HepG2 (cell line): ENCODE data around the gene ADAM22. TPM values are rescaled to one million over a fixed set of nuclear protein-coding genes. Genes with fewer than 3 reads are reported as not detected.

ENCODE experiments used
- ATAC-seq: fragments of 200-7000 bp; cut with Tn5 transposase; 3 replicates; pipeline ENCODE4 v1.9.1; 2020; ENCODE audit warnings: mild to moderate bottlenecking, moderate library complexity
- BruUV-seq: library from RNA; stranded (reverse); fragments of 400-500 nt; replicated peaks from 2 replicates; lab custom pipeline; 2021; lab: Mats Ljungman, UMichigan
- CTCF ChIA-PET: fragments of 300-600 bp; formaldehyde crosslinking; extraction: SDS; loops from one replicate; lab custom pipeline; 2021; ENCODE audit warnings: low total read pairs, inconsistent platforms, low intra/inter-chr PET ratio; lab: Yijun Ruan, JAX
- POLR2A ChIA-PET: fragments of 350-600 bp; sonication (Branson Sonifier 250); formaldehyde crosslinking; loops from one replicate; lab custom pipeline; 2020; ENCODE audit warnings: antibody characterized with exemption, inconsistent platforms; lab: Yijun Ruan, JAX
- DNase-seq: peaks from one replicate; pipeline ENCODE4 v3.0.0-alpha.2; 2015; ENCODE audit warnings: low spot score
- FAIRE-seq: peaks from 3 replicates; lab custom pipeline; 2011; peaks lifted over from hg19 to GRCh38; lab: Jason Lieb, UNC
- H2AFZ ChIP-seq: one replicate; pipeline ENCODE4 v1.6.1; 2011; ENCODE audit warnings: low read length, inconsistent platforms
- H3K27ac ChIP-seq: fragments of 300-600 bp; 3 replicates; pipeline ENCODE4 v1.8.0; 2011; ENCODE audit warnings: mixed run types, mild to moderate bottlenecking, mixed read lengths, low read length, inconsistent platforms; ENCODE audit not compliant: insufficient read depth; ENCODE audit errors: extremely low read length
- H3K27me3 ChIP-seq, 2 experiments: fragments of 200-600 bp in 1 of 2; 2 replicates in 1 of 2; 3 replicates in 1 of 2; pipeline versions ENCODE4 v1.6.0 to v1.8.0; 2011; ENCODE audit warnings: low read length in 2 of 2, mild to moderate bottlenecking in 2 of 2, moderate library complexity in 2 of 2, inconsistent platforms in 1 of 2; ENCODE audit not compliant: insufficient read depth in 2 of 2, control insufficient read depth in 1 of 2
- H3K36me3 ChIP-seq, 2 experiments: fragments of 200-600 bp in 1 of 2; replicated peaks in 1 of 2; 2 replicates in 1 of 2; 3 replicates in 1 of 2; pipeline versions ENCODE4 v1.5.1 to v1.8.0; 2011; ENCODE audit warnings: low read length in 2 of 2, inconsistent platforms in 1 of 2; ENCODE audit not compliant: insufficient read depth in 2 of 2, control insufficient read depth in 1 of 2
- H3K4me1 ChIP-seq: 2 replicates; pipeline ENCODE4 v1.5.1; 2012; ENCODE audit warnings: low read length, inconsistent platforms; ENCODE audit not compliant: insufficient read depth
- H3K4me2 ChIP-seq: 2 replicates; pipeline ENCODE4 v1.6.0; 2011; ENCODE audit warnings: low read depth, low read length, inconsistent platforms
- H3K4me3 ChIP-seq, 3 experiments: fragments of 200-600 bp in 1 of 3; sonication (generic), shearing (Covaris generic) in 1 of 3; replicated peaks in 1 of 3; 2 replicates each; pipeline ENCODE4 v1.5.1; 2011 to 2016; ENCODE audit warnings: low read length in 3 of 3, inconsistent platforms in 2 of 3, low read depth in 2 of 3, mild to moderate bottlenecking in 2 of 3, control low read depth in 1 of 3, mixed read lengths in 1 of 3; ENCODE audit not compliant: insufficient read depth in 1 of 3
- H3K79me2 ChIP-seq: one replicate; pipeline ENCODE4 v1.6.1; 2011; ENCODE audit warnings: low read length, inconsistent platforms; ENCODE audit not compliant: insufficient read depth
- H3K9ac ChIP-seq: 2 replicates; pipeline ENCODE4 v1.6.0; 2011; ENCODE audit warnings: mild to moderate bottlenecking, low read depth, low read length, inconsistent platforms; ENCODE audit not compliant: insufficient read depth
- H3K9me3 ChIP-seq: 2 replicates; pipeline ENCODE4 v1.5.1; 2012; ENCODE audit warnings: mild to moderate bottlenecking, low read length
- H4K20me1 ChIP-seq: 2 replicates; pipeline ENCODE4 v1.6.0; 2011; ENCODE audit warnings: inconsistent platforms, mild to moderate bottlenecking, low read length, moderate library complexity; ENCODE audit not compliant: insufficient read depth
- ATF7 ChIP-seq, 2 experiments: fragments of 450-650 bp in 1 of 2; sonication (generic) in 1 of 2; formaldehyde crosslinking in 1 of 2; IDR thresholded peaks; 2 replicates each; pipeline versions ENCODE4 v1.4.0 to v1.6.1; 2016 to 2020; ENCODE audit warnings: antibody characterized with exemption in 1 of 2, mild to moderate bottlenecking in 1 of 2, missing genetic modification reagents in 1 of 2
- CREB1 ChIP-seq, 2 experiments: fragments of 450-650 bp in 1 of 2; IDR thresholded peaks; 2 replicates each; pipeline ENCODE4 v1.6.1; 2016 to 2017; ENCODE audit warnings: control low read depth in 1 of 2, mild to moderate bottlenecking in 1 of 2, missing compliant biosample characterization in 1 of 2, missing genetic modification characterization in 1 of 2
- MAFF ChIP-seq: IDR thresholded peaks from 2 replicates; pipeline ENCODE4 v1.6.1; 2011; ENCODE audit warnings: low read depth, low read length, improper control_type of control experiment
- MAFK ChIP-seq, 2 experiments: IDR thresholded peaks in 1 of 2; conservative IDR thresholded peaks in 1 of 2; 2 replicates each; pipeline ENCODE4 v1.6.1; 2011; ENCODE audit warnings: improper control_type of control experiment in 2 of 2, low read length in 2 of 2
- MIXL1 ChIP-seq: IDR thresholded peaks from 2 replicates; pipeline ENCODE4 v1.6.1; 2016
- MYC ChIP-seq: sonication (generic); formaldehyde crosslinking; IDR thresholded peaks from 2 replicates; pipeline ENCODE4 v1.9.0; 2021; ENCODE audit warnings: missing genetic modification reagents, borderline replicate concordance
- NFKBIZ ChIP-seq: IDR thresholded peaks from 2 replicates; pipeline ENCODE4 v1.6.1; 2018; ENCODE audit warnings: missing genetic modification reagents, missing compliant biosample characterization
- PPARG ChIP-seq: conservative IDR thresholded peaks from 2 replicates; pipeline ENCODE4 v1.6.1; 2016; ENCODE audit warnings: missing biosample characterization, missing genetic modification reagents
- RAD21 ChIP-seq: fragments of 450-650 bp; formaldehyde crosslinking; IDR thresholded peaks from 2 replicates; pipeline ENCODE4 v1.5.0; 2020; ENCODE audit warnings: mild to moderate bottlenecking
- SMC3 ChIP-seq: IDR thresholded peaks from 2 replicates; pipeline ENCODE4 v1.6.1; 2011; ENCODE audit warnings: low read length, improper control_type of control experiment
- SNAI1 ChIP-seq: sonication (generic); formaldehyde crosslinking; IDR thresholded peaks from 2 replicates; pipeline ENCODE4 v1.5.0; 2020; ENCODE audit warnings: mild to moderate bottlenecking, missing genetic modification reagents, borderline replicate concordance
- SP4 ChIP-seq: sonication (generic); formaldehyde crosslinking; IDR thresholded peaks from 2 replicates; pipeline ENCODE4 v1.8.1; 2023; ENCODE audit warnings: mild to moderate bottlenecking, missing genetic modification reagents
- STAG1 ChIP-seq: sonication (generic); formaldehyde crosslinking; IDR thresholded peaks from 2 replicates; pipeline ENCODE4 v1.4.0; 2020; ENCODE audit warnings: missing genetic modification reagents
- THAP8 ChIP-seq: sonication (generic); formaldehyde crosslinking; IDR thresholded peaks from 2 replicates; pipeline ENCODE4 v1.5.1; 2020; ENCODE audit warnings: missing genetic modification reagents, mild to moderate bottlenecking, borderline replicate concordance
- ZNF441 ChIP-seq: sonication (generic); formaldehyde crosslinking; IDR thresholded peaks from 2 replicates; pipeline ENCODE4 v1.7.0; 2021; ENCODE audit warnings: missing genetic modification reagents, borderline replicate concordance
- WGBS: methylation state at CpG from one replicate; pipeline ENCODE4 v1.1.6; 2017; ENCODE audit warnings: low lambda C conversion rate; 5-methylcytosine and 5-hydroxymethylcytosine counted together
- in situ Hi-C: cut with HindIII; loops from 2 replicates; pipeline ENCODE4 v1.10.0; 2017; ENCODE audit warnings: low pct_unique_long_range_greater_than_20kb; ENCODE audit not compliant: extremely low pct_ligation_motif_present
- intact Hi-C: fragments of 100-400 bp; cut with micrococcal nuclease; formaldehyde crosslinking; loops from one replicate; pipeline ENCODE4 v1.10.0; 2022; ENCODE audit not compliant: unreplicated experiment
- polyA plus RNA-seq, 8 experiments: library from polyadenylated mRNA; depleted of rRNA in 3 of 8; stranded (reverse) in 7 of 8; unstranded in 1 of 8; fragments of >200 nt; fragmentation: Illumina TruSeq in 4 of 8; extraction: Trizol in 4 of 8; gene quantifications; 2 replicates each; pipeline versions ENCODE4 v1.2.1 to v1.2.3, GENCODE V29; 2011 to 2016; ENCODE audit warnings: low read depth in 4 of 8, missing spikeins in 1 of 8, mixed read lengths in 1 of 8; ENCODE audit not compliant: insufficient read depth in 1 of 8
- total RNA-seq, 5 experiments: library from RNA; depleted of rRNA; stranded (reverse); fragments of >200 nt; fragmentation: Illumina TruSeq; extraction: Trizol; gene quantifications; 2 replicates each; pipeline ENCODE4 v1.2.3, GENCODE V29; 2016; ENCODE audit warnings: low read depth in 1 of 5
- TF ChIP-seq, protein P1 (sequence below): IDR thresholded peaks from 2 replicates; pipeline ENCODE4 v1.6.1; 2012; ENCODE audit warnings: low read depth, low read length, improper control_type of control experiment

Gene ADAM22
- total and polyA plus RNA-seq, 2 of the 13 experiments (the other 11 are each of a cell fraction or from before 2014, with no cell fraction given) = 1.9 to 6.7 TPM

GRCh38 chr7:88109612-88110011, 175.6 kb downstream of the ADAM22 start:
- Histone ChIP-seq H4K20me1 (no peaks in the 10 kb centered on the region), H3K36me3 (no peaks in the 10 kb centered on the region), H3K4me2 (no peak overlapping the region), H3K4me1 (peaks cover 16% of the 10 kb centered on the region), H3K79me2 (no peaks in the 10 kb centered on the region), H3K9ac (no peak overlapping the region), H3K4me3 (no peak overlapping the region), H3K27ac (no peak overlapping the region), H3K9me3 (no peaks in the 10 kb centered on the region), H2AFZ (no peak overlapping the region), H3K27me3 (no peaks in the 10 kb centered on the region)
- FAIRE-seq = no peak
- CTCF ChIA-PET = no interaction called here
- POLR2A ChIA-PET = no interaction called here
- intact Hi-C loops = no loop called here
- no peak for ATAC-seq
- no TSS peak for BruUV-seq
- 55% methylated on average over 3 of the region's 3 CpGs for WGBS
- TF ChIP-seq MAFF (peak; percentile 79), PPARG (CRISPR knock-in tag) (no peak), MYC (no peak), THAP8 (CRISPR knock-in tag) (no peak), MAFK (conservative IDR thresholded peaks at IDR 0.05 in 1 of 2, IDR thresholded peaks at IDR 0.05 in 1 of 2; ENCODE audit: low read length in 2 of 2) (peak; percentile 81 to 88), ZNF441 (CRISPR knock-in tag) (no peak), NFKBIZ (CRISPR knock-in tag) (no peak), SNAI1 (no peak)
- DNase-seq = no peak
- in situ Hi-C loops = loop anchor here (10.0 kb wide), 1 partner anchor 305 kb away; no protein-coding TSS in a partner anchor

GRCh38 chr7:88111140-88111743, 177.2 kb downstream of the ADAM22 start:
- in situ Hi-C loops = no loop called here
- ChIA-PET POLR2A (no interaction called here), CTCF (interaction anchor here (1.6 kb wide), 1 partner anchor 314 kb away, joined by 9 read pairs; no protein-coding TSS in a partner anchor)
- no TSS peak for BruUV-seq
- Histone ChIP-seq H4K20me1 (no peaks in the 10 kb centered on the region), H3K9ac (no peak overlapping the region), H3K9me3 (no peaks in the 10 kb centered on the region), H3K27me3 (no peaks in the 10 kb centered on the region), H3K27ac (no peak overlapping the region), H2AFZ (no peak overlapping the region), H3K4me2 (no peak overlapping the region), H3K4me3 (no peak overlapping the region), H3K79me2 (no peaks in the 10 kb centered on the region), H3K36me3 (no peaks in the 10 kb centered on the region), H3K4me1 (0 out of 2 replicates have a peak, but pooled peaks cover 2% of the 10 kb centered on the region)
- 28% methylated on average over 4 of the region's 4 CpGs for WGBS
- intact Hi-C loops = loop anchor here (1.0 kb wide), 3 partner anchors 177 to 314 kb away; partner anchors contain the start of gene ADAM22
- no peak for ATAC-seq
- FAIRE-seq = peak; percentile 53
- peak; percentile 35 for DNase-seq
- TF ChIP-seq ATF7 (IDR thresholded peaks at IDR 0.05) (peak; percentile 29; the same call in 1 of the 2 replicates), ATF7 (CRISPR knock-in tag; IDR thresholded peaks at IDR 0.05) (no peak), CREB1 (IDR thresholded peaks at IDR 0.05) (peak; percentile 34; the same call in 1 of the 2 replicates), CREB1 (CRISPR knock-in tag; IDR thresholded peaks at IDR 0.05) (no peak), SP4 (CRISPR knock-in tag) (no peak), SMC3 (peak; percentile 49; the same call in 1 of the 2 replicates), MIXL1 (CRISPR knock-in tag) (0 out of 2 replicates have a peak, but pooled peaks have one; percentile 31), STAG1 (CRISPR knock-in tag) (peak; percentile 78), RAD21 (peak; percentile 59; the same call in 1 of the 2 replicates)
- TF ChIP-seq, protein P1, sequence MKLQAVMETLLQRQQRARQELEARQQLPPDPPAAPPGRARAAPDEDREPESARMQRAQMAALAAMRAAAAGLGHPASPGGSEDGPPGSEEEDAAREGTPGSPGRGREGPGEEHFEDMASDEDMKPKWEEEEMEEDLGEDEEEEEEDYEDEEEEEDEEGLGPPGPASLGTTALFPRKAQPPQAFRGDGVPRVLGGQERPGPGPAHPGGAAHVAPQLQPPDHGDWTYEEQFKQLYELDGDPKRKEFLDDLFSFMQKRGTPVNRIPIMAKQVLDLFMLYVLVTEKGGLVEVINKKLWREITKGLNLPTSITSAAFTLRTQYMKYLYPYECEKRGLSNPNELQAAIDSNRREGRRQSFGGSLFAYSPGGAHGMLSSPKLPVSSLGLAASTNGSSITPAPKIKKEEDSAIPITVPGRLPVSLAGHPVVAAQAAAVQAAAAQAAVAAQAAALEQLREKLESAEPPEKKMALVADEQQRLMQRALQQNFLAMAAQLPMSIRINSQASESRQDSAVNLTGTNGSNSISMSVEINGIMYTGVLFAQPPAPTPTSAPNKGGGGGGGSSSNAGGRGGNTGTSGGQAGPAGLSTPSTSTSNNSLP = peak; percentile 65; the same call in 1 of the 2 replicates
